ENCODE measurements around the gene ORC4.

Gene ORC4

GRCh38 chr2:147980940-147981528, 39.5 kb downstream of the ORC4 start:
- no peak for TF ChIP-seq CTCF (conservative IDR thresholded peaks at IDR 0.05; ENCODE audit: low read depth, low read length)
- no peak for DNase-seq (ENCODE audit: low read depth)
- H3K4me3 ChIP-seq (ENCODE audit: low read depth, low read length): no peak overlapping the region

GRCh38 chr2:147977679-147978078, 42.9 kb downstream of the ORC4 start:
- DNase-seq (ENCODE audit: low read depth): no peak
- no peak for TF ChIP-seq CTCF (conservative IDR thresholded peaks at IDR 0.05; ENCODE audit: low read depth, low read length)

GRCh38 chr2:147976102-147976501, 44.4 kb downstream of the ORC4 start:
- DNase-seq (ENCODE audit: low read depth): no peak
- no peak for TF ChIP-seq CTCF (conservative IDR thresholded peaks at IDR 0.05; ENCODE audit: low read depth, low read length)
- H3K4me3 ChIP-seq (ENCODE audit: low read depth, low read length): no peak overlapping the region

More at GRCh38 chr2:147977679-147978078, 42.9 kb downstream of the ORC4 start:
- H3K4me3 ChIP-seq (ENCODE audit: low read depth, low read length): no peak overlapping the region

GRCh38 chr2:147968571-147968970, 52.0 kb downstream of the ORC4 start:
- no peak overlapping the region for H3K4me3 ChIP-seq (ENCODE audit: low read depth, low read length)
- no peak for TF ChIP-seq CTCF (conservative IDR thresholded peaks at IDR 0.05; ENCODE audit: low read depth, low read length)
- DNase-seq (ENCODE audit: low read depth): no peak

GRCh38 chr2:147952118-147952517, 68.4 kb downstream of the ORC4 start:
- no peak overlapping the region for H3K4me3 ChIP-seq (ENCODE audit: low read depth, low read length)
- no peak for TF ChIP-seq CTCF (conservative IDR thresholded peaks at IDR 0.05; ENCODE audit: low read depth, low read length)
- no peak for DNase-seq (ENCODE audit: low read depth)

- TF ChIP-seq CTCF (conservative IDR thresholded peaks at IDR 0.05; ENCODE audit: low read depth, low read length): peak; percentile 12
- no peak overlapping the region for H3K4me3 ChIP-seq (ENCODE audit: low read depth, low read length)
- peak; percentile 56 for DNase-seq (ENCODE audit: low read depth)
Measured at GRCh38 chr2:147945660-147946059, 74.9 kb downstream of the ORC4 start.

GRCh38 chr2:147939313-147939712, 81.2 kb downstream of the ORC4 start:
- no peak for TF ChIP-seq CTCF (conservative IDR thresholded peaks at IDR 0.05; ENCODE audit: low read depth, low read length)
- no peak overlapping the region for H3K4me3 ChIP-seq (ENCODE audit: low read depth, low read length)
- DNase-seq (ENCODE audit: low read depth): no peak

Measured in choroid plexus epithelial cell (primary cell).